Endodermal cell (in vitro differentiated cells): ENCODE measurements around the gene ZZZ3. TPM values are rescaled to one million over a fixed set of nuclear protein-coding genes. Genes with fewer than 3 reads are reported as not detected.

Source experiments
- DNase-seq: peaks from one replicate; pipeline ENCODE4 v3.0.0-alpha.2; 2017
- H3K27ac ChIP-seq: 2 replicates; pipeline ENCODE4 v1.5.1; 2013; ENCODE audit warnings: mild to moderate bottlenecking, low read depth, low read length, moderate library complexity
- H3K27me3 ChIP-seq: 2 replicates; pipeline ENCODE4 v1.6.1; 2013; ENCODE audit warnings: mild to moderate bottlenecking, low read length, moderate library complexity; ENCODE audit not compliant: insufficient read depth, control insufficient read depth, poor library complexity, severe bottlenecking
- H3K36me3 ChIP-seq: 2 replicates; pipeline ENCODE4 v1.7.0; 2013; ENCODE audit warnings: mild to moderate bottlenecking, low read length, moderate library complexity; ENCODE audit not compliant: control insufficient read depth, insufficient read depth
- H3K4me1 ChIP-seq: one replicate; pipeline ENCODE4 v1.7.0; 2013; ENCODE audit warnings: low read length; ENCODE audit not compliant: control insufficient read depth, insufficient read depth
- H3K4me3 ChIP-seq: 2 replicates; pipeline ENCODE4 v1.5.1; 2013; ENCODE audit warnings: mild to moderate bottlenecking, low read length, moderate library complexity
- H3K9ac ChIP-seq: 2 replicates; pipeline ENCODE4 v1.6.1; 2013; ENCODE audit warnings: mild to moderate bottlenecking, low read length, moderate library complexity; ENCODE audit not compliant: poor library complexity, severe bottlenecking; ENCODE audit errors: extremely low read depth
- H3K9me3 ChIP-seq: 2 replicates; pipeline ENCODE4 v1.6.1; 2013; ENCODE audit warnings: mild to moderate bottlenecking, low read length, moderate library complexity; ENCODE audit not compliant: control insufficient read depth
- H3K27ac Mint-ChIP-seq: 2 replicates; pipeline ENCODE4 v1.8.0; 2020; ENCODE audit warnings: mixed read lengths
- H3K27me3 Mint-ChIP-seq: 2 replicates; pipeline ENCODE4 v1.8.0; 2021; ENCODE audit warnings: mild to moderate bottlenecking, mixed read lengths; ENCODE audit not compliant: insufficient read depth
- H3K36me3 Mint-ChIP-seq: 2 replicates; pipeline ENCODE4 v1.8.0; 2020; ENCODE audit warnings: low read depth, mixed read lengths
- H3K4me1 Mint-ChIP-seq: 2 replicates; pipeline ENCODE4 v1.8.0; 2020; ENCODE audit warnings: mixed read lengths
- H3K4me3 Mint-ChIP-seq: 2 replicates; pipeline ENCODE4 v1.8.0; 2020; ENCODE audit warnings: mild to moderate bottlenecking, moderate library complexity, mixed read lengths
- H3K9me3 Mint-ChIP-seq: 2 replicates; pipeline ENCODE4 v1.8.0; 2020; ENCODE audit warnings: mild to moderate bottlenecking, mixed read lengths
- WGBS, 2 experiments: methylation state at CpG; one replicate each; pipeline versions ENCODE4 v1.1.5 to v1.1.7; 2013; ENCODE audit warnings: missing lambda C conversion rate in 2 of 2, mixed read lengths in 1 of 2; ENCODE audit not compliant: insufficient coverage in 1 of 2, insufficient read length in 1 of 2; 5-methylcytosine and 5-hydroxymethylcytosine counted together
- total RNA-seq, 2 donors: library from RNA; stranded (reverse); fragmentation: NEBNext Ultra II Directional in 1 of 2; extraction: Animal tissue kit (Norgen Biotek cat#: 25700) in 1 of 2; gene quantifications; 2 replicates in 1 of 2; 3 replicates in 1 of 2; pipeline ENCODE4 v1.2.1, GENCODE V29; 2021
- TF ChIP-seq, protein P1 (sequence below): fragments of 200-600 bp; sonication (generic); conservative IDR thresholded peaks from 2 replicates; pipeline ENCODE4 v1.5.0; 2021; ENCODE audit warnings: antibody characterized with exemption, mild to moderate bottlenecking

ZZZ3 gene
- total RNA-seq, 2 donors from 2014 or later, result 55.4 to 56.2 TPM

DNA sequence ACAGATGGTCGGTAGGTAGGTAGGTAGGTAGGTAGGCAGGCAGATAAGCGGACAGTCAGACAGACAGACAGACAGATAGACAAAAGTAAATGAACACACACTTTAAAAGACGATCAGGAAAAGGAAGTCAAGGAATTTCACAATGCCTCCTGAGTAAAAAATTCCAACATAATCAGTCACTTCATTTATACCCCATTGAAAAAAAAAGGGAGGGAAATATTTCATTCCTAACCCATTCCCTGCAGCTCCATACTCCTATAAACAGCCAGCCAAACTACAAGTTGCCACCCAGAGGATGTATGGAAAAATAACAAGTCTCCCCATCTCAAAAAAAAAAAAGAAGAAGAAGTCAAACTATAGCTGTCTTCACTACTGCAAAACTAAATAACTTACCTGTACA, 43.4 kb downstream of the ZZZ3 start:
- Mint-ChIP-seq H3K9me3 (no peaks in the 10 kb centered on the region), H3K36me3 (peaks cover 26% of the 10 kb centered on the region), H3K4me1 (no peaks in the 10 kb centered on the region), H3K27me3 (no peaks in the 10 kb centered on the region), H3K27ac (no peak overlapping the region), H3K4me3 (no peak overlapping the region)
- H3K36me3 ChIP-seq, result peaks cover 37% of the 10 kb centered on the region
- 0% methylated on average over 1 of the region's 3 CpGs for WGBS, 2 experiments
- H3K4me1 ChIP-seq, result no peaks in the 10 kb centered on the region
- no peak overlapping the region for H3K27ac ChIP-seq
- no peak overlapping the region for H3K9ac ChIP-seq
- no peak for DNase-seq
- H3K9me3 ChIP-seq, result no peaks in the 10 kb centered on the region
- no peak overlapping the region for H3K4me3 ChIP-seq
- H3K27me3 ChIP-seq, result no peaks in the 10 kb centered on the region
- TF ChIP-seq, protein P1, sequence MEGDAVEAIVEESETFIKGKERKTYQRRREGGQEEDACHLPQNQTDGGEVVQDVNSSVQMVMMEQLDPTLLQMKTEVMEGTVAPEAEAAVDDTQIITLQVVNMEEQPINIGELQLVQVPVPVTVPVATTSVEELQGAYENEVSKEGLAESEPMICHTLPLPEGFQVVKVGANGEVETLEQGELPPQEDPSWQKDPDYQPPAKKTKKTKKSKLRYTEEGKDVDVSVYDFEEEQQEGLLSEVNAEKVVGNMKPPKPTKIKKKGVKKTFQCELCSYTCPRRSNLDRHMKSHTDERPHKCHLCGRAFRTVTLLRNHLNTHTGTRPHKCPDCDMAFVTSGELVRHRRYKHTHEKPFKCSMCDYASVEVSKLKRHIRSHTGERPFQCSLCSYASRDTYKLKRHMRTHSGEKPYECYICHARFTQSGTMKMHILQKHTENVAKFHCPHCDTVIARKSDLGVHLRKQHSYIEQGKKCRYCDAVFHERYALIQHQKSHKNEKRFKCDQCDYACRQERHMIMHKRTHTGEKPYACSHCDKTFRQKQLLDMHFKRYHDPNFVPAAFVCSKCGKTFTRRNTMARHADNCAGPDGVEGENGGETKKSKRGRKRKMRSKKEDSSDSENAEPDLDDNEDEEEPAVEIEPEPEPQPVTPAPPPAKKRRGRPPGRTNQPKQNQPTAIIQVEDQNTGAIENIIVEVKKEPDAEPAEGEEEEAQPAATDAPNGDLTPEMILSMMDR, result no peak

DNA sequence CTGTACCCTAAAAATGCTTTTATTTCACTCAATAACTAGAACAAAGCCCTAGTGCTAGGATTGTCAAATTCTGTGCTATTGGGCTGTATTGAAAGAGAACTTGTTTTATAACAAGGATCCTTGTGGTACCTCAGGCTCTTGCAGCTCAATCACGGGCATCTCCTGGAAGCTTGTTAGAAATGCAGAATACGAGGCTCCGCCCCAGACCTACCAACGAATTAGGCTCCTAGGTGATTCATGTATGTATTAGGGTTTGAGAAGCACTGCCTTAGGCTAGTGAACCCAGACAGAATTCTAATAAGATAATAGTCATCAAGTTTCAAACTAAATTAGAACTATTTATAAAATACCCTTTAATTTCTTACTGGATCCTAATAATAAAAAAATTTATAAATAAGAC, 45.6 kb downstream of the ZZZ3 start:
- Histone ChIP-seq H3K27me3 (no peaks in the 10 kb centered on the region), H3K27ac (no peak overlapping the region), H3K4me3 (no peak overlapping the region), H3K36me3 (peaks cover 43% of the 10 kb centered on the region), H3K9ac (no peak overlapping the region), H3K4me1 (no peaks in the 10 kb centered on the region), H3K9me3 (no peaks in the 10 kb centered on the region)
- peaks cover 35% of the 10 kb centered on the region for H3K36me3 Mint-ChIP-seq
- peak; percentile 57 for DNase-seq
- TF ChIP-seq, protein P1, result no peak
- H3K4me1 Mint-ChIP-seq, result no peaks in the 10 kb centered on the region
- no peaks in the 10 kb centered on the region for H3K27me3 Mint-ChIP-seq
- no peaks in the 10 kb centered on the region for H3K9me3 Mint-ChIP-seq
- no peak overlapping the region for H3K27ac Mint-ChIP-seq
- 83 to 96% methylated on average over 1 to 4 of the region's 4 CpGs for WGBS, 2 experiments
- no peak overlapping the region for H3K4me3 Mint-ChIP-seq

Other genes starting within 250 kb of the ZZZ3 start
- gene USP33, start 77.2 kb upstream of the ZZZ3 start, total RNA-seq, result 10 to 100 TPM; 61.8 to 67.6 TPM
- gene MIGA1, start 97.0 kb upstream of the ZZZ3 start, total RNA-seq, result 1 to 10 TPM; 7.3 to 9.5 TPM
- 1 to 10 TPM; 5.7 TPM for gene NEXN, start 206.0 kb upstream of the ZZZ3 start, total RNA-seq